ENCODE measurements around the gene LCE1F.

DNA sequence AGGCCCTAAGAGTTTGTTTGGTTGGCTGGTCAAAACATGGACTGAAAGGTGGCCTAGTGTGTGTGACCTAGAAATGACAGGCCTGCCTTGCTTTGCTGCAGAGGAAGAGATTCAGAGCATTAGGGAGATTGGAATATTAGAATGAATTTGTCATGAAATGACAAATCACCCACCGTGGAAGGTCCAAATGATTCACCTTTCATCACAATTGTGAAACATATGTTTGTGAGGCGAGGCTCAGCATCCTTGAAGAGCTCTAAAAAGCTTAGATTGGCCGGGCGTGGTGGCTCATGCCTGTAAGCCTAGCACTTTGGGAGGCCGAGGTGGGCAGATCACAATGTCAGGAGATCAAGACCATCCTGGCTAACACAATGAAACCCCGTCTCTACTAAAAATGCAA lies 42.4 kb downstream of the LCE1F start:
- no peak for TF ChIP-seq POLR2A (IDR thresholded peaks at IDR 0.05)
- TF ChIP-seq, protein P1, sequence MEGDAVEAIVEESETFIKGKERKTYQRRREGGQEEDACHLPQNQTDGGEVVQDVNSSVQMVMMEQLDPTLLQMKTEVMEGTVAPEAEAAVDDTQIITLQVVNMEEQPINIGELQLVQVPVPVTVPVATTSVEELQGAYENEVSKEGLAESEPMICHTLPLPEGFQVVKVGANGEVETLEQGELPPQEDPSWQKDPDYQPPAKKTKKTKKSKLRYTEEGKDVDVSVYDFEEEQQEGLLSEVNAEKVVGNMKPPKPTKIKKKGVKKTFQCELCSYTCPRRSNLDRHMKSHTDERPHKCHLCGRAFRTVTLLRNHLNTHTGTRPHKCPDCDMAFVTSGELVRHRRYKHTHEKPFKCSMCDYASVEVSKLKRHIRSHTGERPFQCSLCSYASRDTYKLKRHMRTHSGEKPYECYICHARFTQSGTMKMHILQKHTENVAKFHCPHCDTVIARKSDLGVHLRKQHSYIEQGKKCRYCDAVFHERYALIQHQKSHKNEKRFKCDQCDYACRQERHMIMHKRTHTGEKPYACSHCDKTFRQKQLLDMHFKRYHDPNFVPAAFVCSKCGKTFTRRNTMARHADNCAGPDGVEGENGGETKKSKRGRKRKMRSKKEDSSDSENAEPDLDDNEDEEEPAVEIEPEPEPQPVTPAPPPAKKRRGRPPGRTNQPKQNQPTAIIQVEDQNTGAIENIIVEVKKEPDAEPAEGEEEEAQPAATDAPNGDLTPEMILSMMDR (IDR thresholded peaks at IDR 0.05 in 4 of 5, conservative IDR thresholded peaks at IDR 0.05 in 1 of 5), result no peak

Measured in gastrocnemius medialis (tissue), 4 donors.